Parathyroid adenoma (tissue), 2 donors: Measurements from ENCODE around the gene EPHB2.
A peak's percentile ranks its signal among the peaks of the same experiment; 100 is the strongest.

Experiments
- H2AFZ ChIP-seq: fragments of 300-600 bp; sonication (generic); one replicate; pipeline ENCODE4 v1.7.0; 2017; ENCODE audit warnings: antibody characterized with exemption, mild to moderate bottlenecking
- H3K27ac ChIP-seq: fragments of 300-600 bp; sonication (generic); one replicate; pipeline ENCODE4 v1.7.0; 2017
- H3K27me3 ChIP-seq: fragments of 300-600 bp; sonication (generic); one replicate; pipeline ENCODE4 v1.7.0; 2017; ENCODE audit warnings: low read length; ENCODE audit not compliant: control insufficient read depth, insufficient read depth
- H3K36me3 ChIP-seq: fragments of 300-600 bp; sonication (generic); one replicate; pipeline ENCODE4 v1.7.0; 2017; ENCODE audit warnings: low read length; ENCODE audit not compliant: control insufficient read depth, insufficient read depth
- H3K4me1 ChIP-seq: fragments of 300-600 bp; sonication (generic); one replicate; pipeline ENCODE4 v1.7.0; 2017; ENCODE audit warnings: control low read depth
- H3K4me2 ChIP-seq: fragments of 300-600 bp; sonication (generic); one replicate; pipeline ENCODE4 v1.7.0; 2017; ENCODE audit warnings: low read length
- H3K4me3 ChIP-seq: fragments of 300-600 bp; sonication (generic); one replicate; pipeline ENCODE4 v1.7.0; 2017; ENCODE audit warnings: low read depth, low read length
- H3K79me2 ChIP-seq: fragments of 300-600 bp; sonication (generic); one replicate; pipeline ENCODE4 v1.7.0; 2017; ENCODE audit warnings: control low read depth
- H3K9ac ChIP-seq: fragments of 300-600 bp; sonication (generic); one replicate; pipeline ENCODE4 v1.7.0; 2017; ENCODE audit warnings: mild to moderate bottlenecking
- H3K9me3 ChIP-seq: fragments of 300-600 bp; sonication (generic); one replicate; pipeline ENCODE4 v1.7.0; 2017; ENCODE audit warnings: low read length; ENCODE audit not compliant: control insufficient read depth
- TF ChIP-seq, protein P1 (sequence below): fragments of 300-600 bp; sonication (generic); IDR thresholded peaks from one replicate; pipeline ENCODE4 v1.7.0; 2017; ENCODE audit warnings: antibody characterized with exemption, mild to moderate bottlenecking
- donor health status: primary hyperparathyroidism.

The EPHB2 gene

DNA sequence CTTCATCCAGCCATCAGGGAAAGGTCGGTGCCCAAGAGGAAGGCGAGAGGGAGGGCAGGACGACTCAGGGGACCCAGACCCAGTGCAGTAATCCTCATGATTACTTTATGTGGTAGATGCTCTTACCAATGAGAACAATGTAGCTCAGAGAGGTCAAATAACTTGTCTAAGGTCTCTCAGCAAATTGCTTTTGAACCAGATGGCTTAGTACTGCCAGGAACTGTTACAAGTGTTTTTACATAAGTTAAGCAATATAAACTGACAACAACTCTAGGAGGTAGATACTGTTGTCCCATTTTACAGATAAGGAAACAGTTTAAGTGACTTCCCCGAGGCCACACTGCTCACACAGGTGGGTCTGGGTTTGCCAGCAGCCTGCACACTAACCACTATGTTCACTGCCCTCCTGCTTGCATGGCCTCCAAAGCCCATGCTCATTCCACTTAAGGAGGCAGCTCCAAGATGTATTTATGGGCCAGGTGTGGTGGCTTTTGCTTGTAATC, 150.3 kb downstream of the EPHB2 start:
- H3K79me2 ChIP-seq: no peaks in the 10 kb centered on the region
- H3K4me3 ChIP-seq: no peak overlapping the region
- H3K4me1 ChIP-seq: no peaks in the 10 kb centered on the region
- no peaks in the 10 kb centered on the region for H3K27me3 ChIP-seq
- no peak overlapping the region for H3K27ac ChIP-seq
- H3K36me3 ChIP-seq: no peaks in the 10 kb centered on the region
- H3K9me3 ChIP-seq: no peaks in the 10 kb centered on the region
- H3K4me2 ChIP-seq: no peak overlapping the region
- no peak overlapping the region for H2AFZ ChIP-seq
- no peak overlapping the region for H3K9ac ChIP-seq
- TF ChIP-seq, protein P1, sequence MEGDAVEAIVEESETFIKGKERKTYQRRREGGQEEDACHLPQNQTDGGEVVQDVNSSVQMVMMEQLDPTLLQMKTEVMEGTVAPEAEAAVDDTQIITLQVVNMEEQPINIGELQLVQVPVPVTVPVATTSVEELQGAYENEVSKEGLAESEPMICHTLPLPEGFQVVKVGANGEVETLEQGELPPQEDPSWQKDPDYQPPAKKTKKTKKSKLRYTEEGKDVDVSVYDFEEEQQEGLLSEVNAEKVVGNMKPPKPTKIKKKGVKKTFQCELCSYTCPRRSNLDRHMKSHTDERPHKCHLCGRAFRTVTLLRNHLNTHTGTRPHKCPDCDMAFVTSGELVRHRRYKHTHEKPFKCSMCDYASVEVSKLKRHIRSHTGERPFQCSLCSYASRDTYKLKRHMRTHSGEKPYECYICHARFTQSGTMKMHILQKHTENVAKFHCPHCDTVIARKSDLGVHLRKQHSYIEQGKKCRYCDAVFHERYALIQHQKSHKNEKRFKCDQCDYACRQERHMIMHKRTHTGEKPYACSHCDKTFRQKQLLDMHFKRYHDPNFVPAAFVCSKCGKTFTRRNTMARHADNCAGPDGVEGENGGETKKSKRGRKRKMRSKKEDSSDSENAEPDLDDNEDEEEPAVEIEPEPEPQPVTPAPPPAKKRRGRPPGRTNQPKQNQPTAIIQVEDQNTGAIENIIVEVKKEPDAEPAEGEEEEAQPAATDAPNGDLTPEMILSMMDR: no peak

DNA sequence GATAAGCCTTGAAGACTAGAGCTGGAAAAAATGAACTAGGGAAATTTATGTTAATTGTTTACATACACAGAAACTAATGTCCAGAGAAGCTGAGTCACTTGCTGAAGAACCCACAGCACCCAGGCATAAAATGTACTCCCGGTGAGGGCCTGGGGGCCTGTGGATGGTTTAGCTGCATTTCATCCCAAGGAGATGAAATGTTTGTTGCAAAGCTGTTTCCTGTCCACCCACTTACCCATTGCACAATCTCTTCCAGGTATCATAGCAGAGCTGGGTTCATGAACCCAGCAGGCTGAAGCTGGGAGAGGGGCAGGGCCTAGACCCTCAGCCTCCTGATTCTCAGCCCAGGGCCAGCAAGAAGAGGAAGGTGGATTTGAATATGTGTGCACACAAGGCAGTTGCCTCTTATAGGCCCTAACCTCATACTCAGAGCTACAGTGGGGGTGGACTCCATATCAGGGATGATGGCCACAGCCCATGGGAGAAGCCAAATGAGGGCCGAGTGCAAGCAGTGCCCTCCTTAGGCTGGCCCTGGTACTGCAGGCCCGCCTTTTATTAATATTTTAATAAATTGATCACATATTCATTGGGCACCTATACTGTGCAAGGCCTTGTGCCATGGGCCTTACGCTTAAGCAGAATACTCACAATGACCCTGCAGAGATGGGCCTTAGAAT, 151.3 kb downstream of the EPHB2 start:
- no peaks in the 10 kb centered on the region for H3K4me1 ChIP-seq
- H3K9me3 ChIP-seq: no peaks in the 10 kb centered on the region
- no peak overlapping the region for H2AFZ ChIP-seq
- TF ChIP-seq, protein P1: peak; percentile 68
- no peak overlapping the region for H3K9ac ChIP-seq
- H3K4me2 ChIP-seq: no peak overlapping the region
- no peak overlapping the region for H3K27ac ChIP-seq
- H3K36me3 ChIP-seq: no peaks in the 10 kb centered on the region
- H3K79me2 ChIP-seq: no peaks in the 10 kb centered on the region
- H3K4me3 ChIP-seq: no peak overlapping the region
- no peaks in the 10 kb centered on the region for H3K27me3 ChIP-seq

- Histone ChIP-seq H3K27me3 (no peaks in the 10 kb centered on the region), H3K4me3 (no peak overlapping the region), H3K4me1 (no peaks in the 10 kb centered on the region), H3K36me3 (no peaks in the 10 kb centered on the region), H3K9me3 (no peaks in the 10 kb centered on the region), H2AFZ (no peak overlapping the region), H3K27ac (no peak overlapping the region), H3K79me2 (no peaks in the 10 kb centered on the region), H3K4me2 (no peak overlapping the region), H3K9ac (no peak overlapping the region)
- TF ChIP-seq, protein P1: no peak
Observed at GRCh38 chr1:22862752-22863151, 152.1 kb downstream of the EPHB2 start.

- Histone ChIP-seq H3K9ac (no peak overlapping the region), H2AFZ (no peak overlapping the region), H3K27me3 (no peaks in the 10 kb centered on the region), H3K36me3 (no peaks in the 10 kb centered on the region), H3K9me3 (no peaks in the 10 kb centered on the region), H3K27ac (no peak overlapping the region), H3K79me2 (no peaks in the 10 kb centered on the region), H3K4me2 (no peak overlapping the region), H3K4me1 (no peaks in the 10 kb centered on the region), H3K4me3 (no peak overlapping the region)
- TF ChIP-seq, protein P1: no peak
Observed at GRCh38 chr1:22863766-22864165, 153.1 kb downstream of the EPHB2 start.

GRCh38 chr1:22864886-22865285, 154.2 kb downstream of the EPHB2 start:
- Histone ChIP-seq H3K27me3 (no peaks in the 10 kb centered on the region), H3K4me3 (no peak overlapping the region), H3K4me2 (no peak overlapping the region), H3K4me1 (no peaks in the 10 kb centered on the region), H3K9me3 (no peaks in the 10 kb centered on the region), H3K79me2 (no peaks in the 10 kb centered on the region), H3K27ac (no peak overlapping the region), H3K9ac (no peak overlapping the region), H3K36me3 (no peaks in the 10 kb centered on the region), H2AFZ (no peak overlapping the region)
- TF ChIP-seq, protein P1: no peak
